ENCODE data around the gene FILIP1L.
A peak's percentile ranks its signal among the peaks of the same experiment; 100 is the strongest.

The FILIP1L gene

DNA sequence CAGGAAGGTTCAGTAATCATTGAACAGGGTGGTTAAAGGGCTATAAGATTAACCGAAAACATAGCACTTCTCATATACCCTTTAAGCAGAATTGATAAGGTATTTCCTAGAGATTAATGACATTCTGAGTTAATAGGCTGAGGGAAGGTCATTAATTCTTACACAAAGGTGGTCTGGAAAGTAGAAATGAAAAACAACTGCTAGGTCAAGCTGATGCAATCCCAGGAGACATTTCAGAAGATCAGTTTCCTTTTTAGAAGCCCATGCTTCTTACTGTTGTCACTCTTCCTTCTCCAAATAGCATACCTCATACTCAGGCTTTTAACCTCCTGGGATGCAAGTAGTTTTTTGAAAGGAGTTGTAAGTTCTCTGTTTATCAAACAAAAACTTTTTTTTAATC, 8.8 kb downstream of the FILIP1L start:
- TF ChIP-seq, protein P1, sequence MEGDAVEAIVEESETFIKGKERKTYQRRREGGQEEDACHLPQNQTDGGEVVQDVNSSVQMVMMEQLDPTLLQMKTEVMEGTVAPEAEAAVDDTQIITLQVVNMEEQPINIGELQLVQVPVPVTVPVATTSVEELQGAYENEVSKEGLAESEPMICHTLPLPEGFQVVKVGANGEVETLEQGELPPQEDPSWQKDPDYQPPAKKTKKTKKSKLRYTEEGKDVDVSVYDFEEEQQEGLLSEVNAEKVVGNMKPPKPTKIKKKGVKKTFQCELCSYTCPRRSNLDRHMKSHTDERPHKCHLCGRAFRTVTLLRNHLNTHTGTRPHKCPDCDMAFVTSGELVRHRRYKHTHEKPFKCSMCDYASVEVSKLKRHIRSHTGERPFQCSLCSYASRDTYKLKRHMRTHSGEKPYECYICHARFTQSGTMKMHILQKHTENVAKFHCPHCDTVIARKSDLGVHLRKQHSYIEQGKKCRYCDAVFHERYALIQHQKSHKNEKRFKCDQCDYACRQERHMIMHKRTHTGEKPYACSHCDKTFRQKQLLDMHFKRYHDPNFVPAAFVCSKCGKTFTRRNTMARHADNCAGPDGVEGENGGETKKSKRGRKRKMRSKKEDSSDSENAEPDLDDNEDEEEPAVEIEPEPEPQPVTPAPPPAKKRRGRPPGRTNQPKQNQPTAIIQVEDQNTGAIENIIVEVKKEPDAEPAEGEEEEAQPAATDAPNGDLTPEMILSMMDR (conservative IDR thresholded peaks at IDR 0.05), result no peak
- TF ChIP-seq ZFX (IDR thresholded peaks at IDR 0.05), result no peak
- H3K27ac ChIP-seq, result no peak overlapping the region

DNA sequence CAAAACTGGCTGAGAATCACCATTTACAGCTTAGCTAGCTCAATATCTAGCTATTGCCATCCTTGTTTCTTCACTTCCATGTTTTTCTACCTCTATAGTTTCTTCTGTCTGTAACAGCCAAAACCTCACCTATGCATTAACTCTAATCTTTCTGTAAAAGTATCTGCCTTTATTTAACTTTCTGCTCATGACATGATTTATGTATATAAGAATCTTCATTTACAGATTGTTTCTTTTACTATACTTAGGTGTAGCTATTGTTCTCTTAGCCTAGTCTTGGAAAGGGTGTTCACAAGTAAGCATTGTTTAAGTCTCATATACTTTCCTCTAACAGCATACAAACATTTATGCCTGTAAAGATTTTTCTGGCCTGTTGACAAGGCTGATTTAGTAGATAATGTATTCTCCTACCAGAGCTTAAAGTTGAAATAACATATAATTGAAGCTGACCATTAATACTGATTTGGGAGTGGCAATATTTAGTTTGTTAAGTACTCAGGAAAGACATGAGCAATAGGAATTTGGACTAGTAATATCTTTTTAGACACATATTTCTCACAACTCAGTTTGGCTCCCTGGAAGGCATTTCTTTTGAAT, 9.4 kb downstream of the FILIP1L start:
- no peak for TF ChIP-seq ZFX (IDR thresholded peaks at IDR 0.05)
- TF ChIP-seq, protein P1 (conservative IDR thresholded peaks at IDR 0.05), result no peak
- no peak overlapping the region; the same call in 1 of the 2 replicates for H3K27ac ChIP-seq

DNA sequence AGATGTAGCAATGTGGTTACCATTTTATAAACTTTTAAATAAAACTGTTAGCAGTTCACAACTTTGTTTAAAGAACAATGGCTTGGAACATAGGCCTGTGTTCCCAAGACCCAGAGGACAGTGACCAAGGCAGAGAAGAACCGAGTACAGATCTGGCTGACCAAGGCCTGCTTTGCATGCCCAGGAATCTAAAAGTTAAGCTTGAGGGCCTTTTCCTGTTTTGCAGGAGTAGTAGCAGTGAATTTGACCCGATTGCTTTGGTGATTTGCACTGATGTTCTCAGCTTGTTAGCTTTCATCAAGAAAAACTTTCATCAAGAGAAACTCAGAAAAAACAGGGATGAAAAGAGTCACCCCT, 9.9 kb downstream of the FILIP1L start:
- TF ChIP-seq, protein P1 (conservative IDR thresholded peaks at IDR 0.05), result no peak
- TF ChIP-seq ZFX (IDR thresholded peaks at IDR 0.05), result no peak
- peak overlapping the region; percentile 25; the same call in 1 of the 2 replicates for H3K27ac ChIP-seq

DNA sequence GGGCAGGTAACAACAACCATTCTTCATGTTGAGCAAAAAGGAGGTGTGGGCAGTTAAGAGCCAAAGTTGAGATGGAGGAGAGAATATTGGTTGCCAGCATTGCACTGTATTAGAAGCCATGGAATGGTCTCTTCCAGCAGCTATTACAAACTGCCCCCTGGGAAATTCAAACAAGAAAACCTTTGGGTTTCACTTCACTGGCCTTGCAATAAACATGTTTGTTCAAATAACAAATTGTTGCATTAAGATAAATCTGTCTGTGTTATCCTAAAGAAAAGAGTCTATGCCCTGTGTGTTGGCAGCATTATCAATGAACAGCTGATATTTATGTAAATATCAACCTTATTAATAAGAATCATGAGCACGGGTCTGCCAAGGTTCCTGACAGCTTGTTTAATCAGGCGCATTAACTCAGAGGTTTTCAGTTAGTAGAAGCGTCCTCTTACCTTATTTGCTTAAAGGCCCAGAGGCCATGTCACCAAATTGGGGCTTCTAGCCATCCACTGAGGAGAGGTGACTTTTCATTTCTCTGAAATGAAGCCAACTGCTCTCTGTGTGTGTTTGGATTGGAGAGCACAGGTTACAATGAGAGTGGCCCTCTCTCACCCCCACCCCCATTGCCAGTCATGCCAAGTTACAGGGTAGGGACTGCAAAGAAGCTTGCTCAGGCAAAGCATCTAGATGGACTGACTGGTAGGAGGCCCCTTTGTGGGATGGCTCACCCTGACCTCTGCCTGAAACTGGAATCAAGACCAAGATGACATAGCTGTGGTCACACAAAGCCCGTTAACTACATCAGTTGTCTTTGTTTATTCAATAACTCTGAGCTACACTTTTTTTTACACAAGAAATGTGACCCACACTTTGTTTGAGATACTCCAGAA, 10.5 kb downstream of the FILIP1L start:
- peak overlapping the region; percentile 25; the same call in 1 of the 2 replicates for H3K27ac ChIP-seq

DNA sequence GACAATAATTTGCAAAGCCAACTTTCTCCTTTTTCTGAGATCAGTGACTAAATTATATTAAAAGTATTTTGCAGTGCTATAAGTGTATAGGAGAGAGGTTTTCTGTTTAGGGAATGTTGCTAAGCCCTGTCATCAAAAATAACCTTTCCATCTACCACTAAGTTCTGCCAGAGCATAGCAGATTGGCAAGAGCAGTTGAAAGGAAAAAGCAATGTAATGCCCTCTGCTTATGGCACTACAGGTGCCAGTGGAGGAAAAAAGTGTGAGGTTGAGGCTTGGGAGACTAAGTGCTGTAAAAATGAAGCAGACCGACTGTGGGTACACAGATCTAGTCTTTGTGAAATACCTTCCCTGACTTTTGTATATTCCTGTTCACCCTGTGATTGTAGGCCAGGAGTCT, 11.5 kb downstream of the FILIP1L start:
- H3K27ac ChIP-seq, result no peak overlapping the region
- TF ChIP-seq, protein P1 (conservative IDR thresholded peaks at IDR 0.05), result no peak
- TF ChIP-seq ZFX (IDR thresholded peaks at IDR 0.05), result no peak

More for the DNA sequence above, 10.5 kb downstream of the FILIP1L start:
- TF ChIP-seq, protein P1 (conservative IDR thresholded peaks at IDR 0.05), result no peak
- TF ChIP-seq ZFX (IDR thresholded peaks at IDR 0.05), result no peak

DNA sequence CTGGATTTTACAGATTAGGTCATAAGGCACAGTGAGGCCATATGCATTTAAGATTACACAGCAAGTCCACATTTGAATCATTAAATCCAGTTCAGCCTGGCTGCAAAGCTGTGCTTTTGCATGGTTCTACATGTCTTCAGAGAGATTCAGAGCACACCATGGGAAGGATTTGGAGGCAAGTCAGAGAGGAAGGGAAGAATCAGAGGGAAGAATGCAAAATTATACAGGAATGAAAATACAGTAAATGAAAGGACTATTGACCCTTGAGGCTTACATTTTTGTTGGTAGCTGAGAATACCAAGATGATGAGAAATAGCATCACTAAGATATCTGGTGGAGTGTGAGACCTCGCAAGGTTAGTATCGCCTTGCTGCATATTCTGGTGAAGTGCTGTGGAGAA, 13.9 kb downstream of the FILIP1L start:
- TF ChIP-seq, protein P1 (conservative IDR thresholded peaks at IDR 0.05), result no peak
- no peak overlapping the region for H3K27ac ChIP-seq

DNA sequence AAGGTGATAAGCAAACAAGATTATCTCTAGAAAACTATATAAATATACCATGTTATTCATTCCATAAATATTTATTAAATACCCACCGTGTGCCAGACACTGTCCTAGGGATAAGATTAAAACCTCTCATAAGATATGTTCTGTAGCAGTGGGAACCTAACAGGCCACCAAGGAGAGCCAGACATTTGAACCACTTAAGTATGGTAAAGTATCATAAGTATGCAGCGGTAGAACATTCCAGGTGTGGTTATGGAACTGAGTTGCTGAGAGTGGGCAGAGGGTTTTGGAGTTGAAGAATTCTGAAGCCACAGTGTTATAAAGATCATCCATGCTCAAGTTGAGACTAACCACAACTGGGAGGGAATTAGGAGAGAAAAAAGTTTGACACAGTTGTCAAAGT, 14.7 kb downstream of the FILIP1L start:
- H3K27ac ChIP-seq, result no peak overlapping the region
- TF ChIP-seq ZFX (IDR thresholded peaks at IDR 0.05), result no peak
- TF ChIP-seq, protein P1 (conservative IDR thresholded peaks at IDR 0.05), result no peak
